B cell (primary cell): ENCODE measurements around the gene TAS1R2.

ENCODE experiments used
- CTCF ChIP-seq: fragments of 200-600 bp; IDR thresholded peaks from one replicate; pipeline ENCODE4 v1.8.0; 2022; ENCODE audit warnings: antibody characterized with exemption, mild to moderate bottlenecking
- EZH2 ChIP-seq: IDR thresholded peaks from 2 replicates; pipeline ENCODE4 v1.6.1; 2012; ENCODE audit warnings: borderline replicate concordance, low read depth, mild to moderate bottlenecking, moderate library complexity, low read length; ENCODE audit not compliant: insufficient read depth, poor library complexity, severe bottlenecking

GRCh38 chr1:18885311-18886002 is 26.0 kb upstream of the TAS1R2 start:
- no peak for TF ChIP-seq CTCF
- no peak for TF ChIP-seq EZH2
